SJSA1 (cell line): ENCODE results near the gene GLS2. TPM values are rescaled to one million over a fixed set of nuclear protein-coding genes. Genes with fewer than 3 reads are reported as not detected.
"Not testable (repeated sequence)": the region's sequence is repeated elsewhere in the genome, so short reads cannot be mapped to it uniquely, and the experiment has no call there.

ENCODE experiments used
- DNase-seq, 2 experiments: peaks; one replicate each; pipeline ENCODE4 v3.0.0-alpha.2; 2015 to 2020; ENCODE audit warnings: low spot score in 2 of 2, low read depth in 1 of 2
- H3K27ac ChIP-seq: fragments of 250-450 bp; sonication (Bioruptor Pico); 2 replicates; pipeline ENCODE4 v1.5.1; 2020; ENCODE audit warnings: mild to moderate bottlenecking, moderate library complexity
- H3K27me3 ChIP-seq: fragments of 250-450 bp; sonication (Bioruptor Pico); replicated peaks from 2 replicates; pipeline ENCODE4 v1.5.1; 2020; ENCODE audit warnings: mild to moderate bottlenecking, moderate library complexity
- H3K36me3 ChIP-seq: fragments of 250-450 bp; sonication (Bioruptor Pico); 2 replicates; pipeline ENCODE4 v1.5.1; 2020; ENCODE audit warnings: mild to moderate bottlenecking
- H3K4me1 ChIP-seq: fragments of 250-450 bp; sonication (Bioruptor Pico); replicated peaks from 2 replicates; pipeline ENCODE4 v1.6.1; 2021; ENCODE audit warnings: mild to moderate bottlenecking
- H3K4me3 ChIP-seq: fragments of 250-450 bp; sonication (Bioruptor Pico); 2 replicates; pipeline ENCODE4 v1.5.1; 2020; ENCODE audit warnings: mild to moderate bottlenecking
- H3K9me3 ChIP-seq: fragments of 250-450 bp; sonication (Bioruptor Pico); replicated peaks from 2 replicates; pipeline ENCODE4 v1.5.1; 2020; ENCODE audit warnings: mild to moderate bottlenecking
- total RNA-seq: library from RNA; depleted of rRNA; stranded (reverse); fragments of >200 nt; shearing (Covaris generic); gene quantifications from 2 replicates; pipeline ENCODE4 v1.2.3, GENCODE V29; 2014; rRNA removed

The GLS2 gene
- not detected in 2 replicates for total RNA-seq

DNA sequence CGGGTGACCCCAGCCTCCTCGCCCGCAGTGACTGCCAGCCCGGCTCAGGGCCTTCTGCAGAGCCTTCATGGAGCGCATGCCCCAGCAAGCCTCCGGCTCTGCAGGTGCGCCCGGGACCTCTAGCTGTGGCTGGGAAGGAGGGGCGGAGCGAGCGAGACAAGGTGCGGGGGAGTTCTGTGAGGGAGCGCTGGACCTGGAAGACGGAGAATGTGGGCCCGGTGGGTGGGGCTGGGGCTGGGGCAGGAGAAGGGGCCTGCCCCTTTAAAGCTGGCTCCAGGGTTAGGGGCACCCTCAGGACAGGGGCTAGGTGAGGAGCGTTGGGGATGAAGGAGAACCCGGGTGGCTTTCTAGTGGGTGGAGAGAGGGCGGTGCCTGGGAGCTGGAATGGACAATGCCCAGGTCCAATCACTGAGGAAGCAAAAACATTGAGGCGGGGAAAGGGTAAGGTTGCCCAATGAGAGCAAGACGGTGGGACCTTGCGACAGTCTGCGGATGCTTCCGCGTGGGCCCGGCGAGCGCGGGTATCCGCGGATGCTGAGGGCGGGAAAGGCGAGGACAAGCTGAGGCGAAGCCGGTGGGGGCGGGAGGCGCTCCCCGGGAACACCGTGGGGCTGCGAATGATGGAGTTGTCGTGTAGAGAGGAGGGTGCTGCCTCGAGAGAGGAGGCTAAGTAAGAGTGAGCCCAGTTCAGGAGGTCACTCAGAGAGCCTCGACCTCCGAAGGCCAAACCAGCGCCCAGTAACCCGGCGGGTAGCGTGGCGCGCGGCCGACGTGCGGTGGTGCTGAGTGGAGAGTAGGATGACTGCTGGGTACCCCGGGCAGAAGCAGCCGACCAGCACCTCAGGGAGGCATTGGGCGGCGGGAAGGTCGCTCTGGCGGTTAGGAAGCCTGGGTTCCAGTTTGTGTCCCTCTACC is at the start of gene GLS2:
TSS of gene GLS2 (minus strand) at position 121 of the 915 bp plus-strand sequence. CDS start at position 78, 43 bp downstream.
- Histone ChIP-seq H3K27me3 (peaks cover 46% of the 10 kb centered on the region), H3K4me3 (peak within 1 kb of the TSS; percentile 18), H3K9me3 (peaks cover 9% of the 10 kb centered on the region), H3K27ac (no peak within 1 kb of the TSS), H3K4me1 (peaks cover 15% of the 10 kb centered on the region), H3K36me3 (no peaks in the 10 kb centered on the region)
- peak; percentile 39 to 51 for DNase-seq

DNA sequence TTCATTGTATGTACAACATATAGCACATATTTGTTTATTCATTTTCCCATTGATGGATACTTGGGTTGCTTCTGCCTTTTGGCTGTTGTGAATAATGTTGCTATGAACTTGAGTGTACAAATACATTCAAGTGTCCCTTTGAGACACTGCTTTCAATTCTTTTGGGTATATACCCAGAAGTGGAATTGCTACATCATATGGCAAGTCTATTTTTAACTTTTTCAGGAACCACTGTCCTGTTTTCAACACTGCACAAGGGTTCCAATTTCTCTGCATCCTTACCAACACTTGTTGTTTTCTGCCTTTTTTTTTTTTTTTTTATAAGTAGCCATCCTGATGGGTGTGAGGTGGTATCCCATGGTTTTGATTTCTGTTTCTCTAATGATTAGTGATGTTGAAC is 49.6 kb upstream of the GLS2 start:
- Histone ChIP-seq H3K4me1 (peaks cover 6% of the 10 kb centered on the region), H3K27me3 (no peaks in the 10 kb centered on the region), H3K4me3 (no peak overlapping the region), H3K36me3 (peaks cover 22% of the 10 kb centered on the region), H3K27ac (no peak overlapping the region), H3K9me3 (no peaks in the 10 kb centered on the region)
- no peak for DNase-seq

DNA sequence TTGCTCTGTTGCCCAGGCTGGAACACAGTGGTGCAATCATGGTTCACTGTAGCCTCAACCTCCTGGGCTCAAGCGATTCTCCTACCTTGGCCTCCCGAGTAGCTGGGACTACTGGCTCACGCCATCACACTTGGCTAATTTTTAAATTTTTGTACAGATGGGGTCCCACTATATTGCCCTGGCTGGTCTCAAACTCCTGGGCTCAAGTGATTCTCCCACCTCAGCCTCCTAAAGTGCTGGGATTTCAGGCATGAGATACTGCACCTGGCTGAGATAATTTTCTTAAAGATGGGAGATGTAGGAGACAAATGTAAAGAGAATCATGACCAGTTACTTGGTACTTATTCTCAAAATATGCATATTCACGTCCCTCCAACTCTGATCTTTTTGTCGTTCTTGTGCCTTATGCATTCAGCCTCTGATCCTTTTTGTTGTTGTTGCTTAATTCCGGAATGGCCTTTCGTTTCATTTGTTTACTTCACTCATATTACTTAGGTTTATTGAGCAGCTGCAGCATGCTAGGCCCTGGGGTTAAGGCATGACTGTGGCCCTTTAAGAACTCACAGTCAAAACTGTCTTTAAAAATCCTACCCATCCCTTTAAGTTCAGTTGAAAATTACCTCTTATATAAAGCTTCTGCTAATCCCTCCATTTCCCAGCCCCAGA is 42.6 kb upstream of the GLS2 start:
- DNase-seq = no peak

GRCh38 chr12:56529656-56530055 is 41.7 kb upstream of the GLS2 start:
- H3K36me3 ChIP-seq = peaks cover 30% of the 10 kb centered on the region
- no peak for DNase-seq
- H3K9me3 ChIP-seq = no peaks in the 10 kb centered on the region

More for the DNA sequence above, 42.6 kb upstream of the GLS2 start:
- peaks cover 45% of the 10 kb centered on the region for H3K4me1 ChIP-seq
- H3K9me3 ChIP-seq = no peaks in the 10 kb centered on the region
- no peak overlapping the region for H3K27ac ChIP-seq
- no peak overlapping the region for H3K4me3 ChIP-seq
- H3K27me3 ChIP-seq = no peaks in the 10 kb centered on the region
- peaks cover 29% of the 10 kb centered on the region for H3K36me3 ChIP-seq

GRCh38 chr12:56528846-56529245 is 40.9 kb upstream of the GLS2 start:
- Histone ChIP-seq H3K27me3 (no peaks in the 10 kb centered on the region), H3K9me3 (no peaks in the 10 kb centered on the region), H3K4me1 (peaks cover 62% of the 10 kb centered on the region), H3K36me3 (peaks cover 29% of the 10 kb centered on the region), H3K27ac (no peak overlapping the region), H3K4me3 (no peak overlapping the region)
- DNase-seq = no peak

More at GRCh38 chr12:56529656-56530055, 41.7 kb upstream of the GLS2 start:
- no peak overlapping the region for H3K4me3 ChIP-seq
- H3K4me1 ChIP-seq = peaks cover 54% of the 10 kb centered on the region
- H3K27ac ChIP-seq = no peak overlapping the region
- no peaks in the 10 kb centered on the region for H3K27me3 ChIP-seq

GRCh38 chr12:56522411-56523193 is 34.6 kb upstream of the GLS2 start:
- peak in 1 of 2 experiments; percentile 49 for DNase-seq
- peaks cover 11% of the 10 kb centered on the region for H3K36me3 ChIP-seq
- peak overlapping the region; percentile 58 for H3K4me3 ChIP-seq
- no peaks in the 10 kb centered on the region for H3K27me3 ChIP-seq
- no peaks in the 10 kb centered on the region for H3K9me3 ChIP-seq
- peak overlapping the region; percentile 99 for H3K27ac ChIP-seq
- H3K4me1 ChIP-seq = peaks cover 78% of the 10 kb centered on the region

DNA sequence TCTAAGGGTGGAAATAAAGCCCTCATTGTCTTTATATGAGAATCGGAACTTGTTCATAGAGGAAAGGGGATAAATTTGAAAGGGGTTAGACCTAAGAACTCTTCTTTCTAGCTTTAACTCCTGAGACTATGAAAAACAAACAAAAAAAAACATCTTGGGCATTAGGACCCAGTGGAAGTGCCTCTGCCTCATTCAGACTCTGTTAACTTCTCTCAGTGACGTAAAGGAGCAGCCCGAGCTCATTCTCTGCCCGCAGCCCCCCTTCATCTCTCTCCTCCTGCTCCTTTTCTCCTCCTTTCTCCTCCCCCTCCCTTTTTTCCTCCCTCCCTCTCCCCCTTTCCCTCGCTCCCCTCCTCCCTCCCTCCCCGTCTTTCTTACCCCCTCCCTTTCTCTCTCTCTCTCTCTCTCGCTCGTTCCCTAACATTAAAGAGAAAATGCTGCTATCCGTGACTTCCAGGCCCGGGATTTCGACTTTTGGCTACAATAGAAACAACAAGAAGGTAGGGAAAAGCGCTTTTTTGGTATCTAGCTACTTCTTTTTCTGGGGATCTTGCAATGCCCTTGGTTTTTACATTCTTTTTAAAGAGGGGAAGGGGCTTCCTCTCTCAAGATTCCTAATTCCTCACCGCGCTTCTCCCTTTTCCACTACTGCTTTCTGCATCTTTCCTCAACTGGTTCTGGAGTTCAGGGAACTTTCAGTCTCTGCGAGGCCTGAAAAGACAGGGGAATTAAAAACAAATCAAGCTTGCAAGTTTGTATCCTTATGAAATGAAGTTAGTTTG is 33.8 kb upstream of the GLS2 start, which contains the start of gene RBMS2:
TSS of gene RBMS2 (plus strand) at position 231 of the 782 bp plus-strand sequence. CDS start at position 435, 204 bp downstream.
- peak; percentile 87 to 94 for DNase-seq
- H3K27ac ChIP-seq = peak within 1 kb of the TSS; percentile 99
- H3K4me3 ChIP-seq = peak within 1 kb of the TSS; percentile 58
- peaks cover 7% of the 10 kb centered on the region for H3K36me3 ChIP-seq
- H3K9me3 ChIP-seq = no peaks in the 10 kb centered on the region
- no peaks in the 10 kb centered on the region for H3K27me3 ChIP-seq
- peaks cover 70% of the 10 kb centered on the region for H3K4me1 ChIP-seq

- Histone ChIP-seq H3K36me3 (peaks cover 7% of the 10 kb centered on the region), H3K9me3 (no peaks in the 10 kb centered on the region), H3K27me3 (no peaks in the 10 kb centered on the region), H3K4me1 (peaks cover 68% of the 10 kb centered on the region), H3K4me3 (peak overlapping the region; percentile 58), H3K27ac (peak overlapping the region; percentile 51)
- no peak for DNase-seq
These were observed 33.2 kb upstream of the GLS2 start for GRCh38 chr12:56521209-56521589.

- no peak for DNase-seq
- no peak overlapping the region for H3K4me3 ChIP-seq
- H3K36me3 ChIP-seq = peaks cover 5% of the 10 kb centered on the region
- H3K27me3 ChIP-seq = no peaks in the 10 kb centered on the region
- H3K27ac ChIP-seq = peak overlapping the region; percentile 51
- H3K4me1 ChIP-seq = peaks cover 61% of the 10 kb centered on the region
- H3K9me3 ChIP-seq = no peaks in the 10 kb centered on the region
These were observed 32.5 kb upstream of the GLS2 start for GRCh38 chr12:56520506-56520905.

DNA sequence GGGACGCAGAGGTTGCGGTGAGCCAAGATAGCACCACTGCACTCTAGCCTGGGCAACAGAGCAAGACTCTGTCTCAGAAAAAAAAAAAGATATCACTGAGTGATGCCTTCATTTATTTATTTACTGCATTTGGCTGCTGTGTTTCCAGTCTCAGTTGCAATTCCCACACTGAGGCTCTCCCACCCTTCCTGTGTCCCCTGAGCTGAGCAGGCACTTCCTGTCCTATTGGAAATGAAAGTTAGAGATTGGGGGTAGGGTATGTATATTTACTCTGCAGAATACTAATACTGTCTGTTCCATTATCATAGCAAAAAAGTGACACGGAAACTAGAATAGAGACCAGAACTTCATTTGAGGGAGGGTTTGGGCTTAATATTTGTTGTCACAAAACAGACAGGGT is 32.1 kb upstream of the GLS2 start:
- Histone ChIP-seq H3K36me3 (no peaks in the 10 kb centered on the region; the same call in 1 of the 2 replicates), H3K4me1 (peaks cover 56% of the 10 kb centered on the region), H3K27ac (peak overlapping the region; percentile 51), H3K27me3 (no peaks in the 10 kb centered on the region), H3K4me3 (no peak overlapping the region), H3K9me3 (no peaks in the 10 kb centered on the region)
- no peak for DNase-seq

DNA sequence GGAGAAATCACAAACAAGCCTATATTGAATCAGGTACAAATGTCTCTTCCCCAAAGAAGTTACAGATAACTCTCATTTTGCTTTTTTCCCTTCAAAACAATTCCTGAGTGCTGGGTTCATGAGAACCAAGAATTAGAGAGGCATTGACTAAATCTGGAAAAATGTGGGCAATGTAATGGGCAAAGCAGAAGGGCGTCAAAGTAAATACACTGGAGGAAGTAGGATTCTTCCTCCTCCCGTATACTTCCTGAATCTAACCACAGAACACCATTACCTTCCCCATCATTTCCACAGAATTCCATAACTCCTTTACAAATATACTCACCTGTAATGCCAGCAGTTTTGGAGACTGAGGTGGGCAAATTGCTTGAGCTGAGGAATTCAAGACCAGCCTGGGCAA is 30.6 kb upstream of the GLS2 start:
- Histone ChIP-seq H3K36me3 (no peaks in the 10 kb centered on the region), H3K27me3 (no peaks in the 10 kb centered on the region), H3K4me1 (peaks cover 41% of the 10 kb centered on the region), H3K27ac (peak overlapping the region; percentile 75), H3K4me3 (no peak overlapping the region), H3K9me3 (no peaks in the 10 kb centered on the region)
- peak in 1 of 2 experiments; percentile 52 for DNase-seq

DNA sequence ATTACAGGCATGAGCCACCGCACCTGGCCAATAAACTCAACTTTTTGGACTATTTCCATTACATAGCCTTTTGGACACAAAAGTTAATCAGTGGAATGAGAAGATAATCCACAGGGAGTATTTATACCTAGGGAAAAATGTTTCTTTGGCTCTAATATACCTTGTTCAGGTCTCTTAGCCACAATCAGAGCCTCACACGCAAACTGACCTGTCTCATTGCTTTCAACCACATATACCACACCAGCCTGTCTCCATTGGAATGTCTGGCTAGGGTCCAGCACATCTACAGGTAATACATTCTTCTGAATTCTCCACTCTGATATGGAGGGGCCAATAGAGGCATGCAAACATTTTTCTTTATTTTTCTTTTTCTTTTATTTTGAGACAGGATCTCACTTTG is 29.9 kb upstream of the GLS2 start:
- Histone ChIP-seq H3K27me3 (no peaks in the 10 kb centered on the region), H3K9me3 (no peaks in the 10 kb centered on the region), H3K4me3 (no peak overlapping the region), H3K36me3 (no peaks in the 10 kb centered on the region), H3K4me1 (peaks cover 34% of the 10 kb centered on the region), H3K27ac (peak overlapping the region; percentile 75)
- DNase-seq = no peak

DNA sequence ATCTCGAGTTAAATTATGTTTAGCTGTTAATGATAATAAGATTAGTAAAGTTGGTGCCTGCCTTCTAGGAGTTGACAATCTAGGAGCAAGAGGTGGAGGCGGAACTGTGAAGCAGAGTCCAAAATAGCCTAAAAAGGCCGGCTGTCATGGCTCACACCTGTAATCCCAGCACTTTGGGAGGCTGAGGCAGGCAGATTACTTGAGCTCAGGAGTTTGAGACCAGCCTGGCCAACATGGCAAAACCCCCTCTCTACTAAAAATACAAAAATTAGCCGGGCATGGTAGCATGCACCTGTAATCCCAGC is 26.0 kb upstream of the GLS2 start:
- H3K4me3 ChIP-seq, H3K27ac ChIP-seq, H3K36me3 ChIP-seq, DNase-seq, H3K9me3 ChIP-seq, H3K27me3 ChIP-seq: not testable (repeated sequence)
- peaks cover 14% of the 10 kb centered on the region for H3K4me1 ChIP-seq
